Esophagus muscularis mucosa (tissue), 4 donors: ENCODE data around the gene MAN1B1. TPM values are rescaled to one million over a fixed set of nuclear protein-coding genes. Genes with fewer than 3 reads are reported as not detected.

Experiments
- DNase-seq: peaks from one replicate; pipeline ENCODE4 v3.0.0-alpha.2; 2017; ENCODE audit errors: extremely low spot score
- H3K27ac ChIP-seq, 4 donors: fragments of 200-600 bp; sonication (generic); replicated peaks in 1 of 4; 1 replicate in 3 of 4; 2 replicates in 1 of 4; pipeline ENCODE4 v1.5.1; 2016 to 2019; ENCODE audit warnings: mild to moderate bottlenecking in 1 of 4
- H3K27me3 ChIP-seq, 4 donors: fragments of 200-600 bp; sonication (generic); one replicate each; pipeline versions ENCODE4 v1.5.1 to v1.6.0; 2016 to 2019
- H3K36me3 ChIP-seq, 4 donors: fragments of 200-600 bp; sonication (generic); one replicate each; pipeline ENCODE4 v1.5.1; 2016 to 2019
- H3K4me1 ChIP-seq, 4 donors: fragments of 200-600 bp; sonication (generic); one replicate each; pipeline ENCODE4 v1.5.1; 2016 to 2019
- H3K4me3 ChIP-seq, 4 donors: fragments of 200-600 bp; sonication (generic); 1 replicate in 2 of 4; 2 replicates in 2 of 4; pipeline ENCODE4 v1.5.1; 2016 to 2019; ENCODE audit warnings: mild to moderate bottlenecking in 4 of 4, moderate library complexity in 1 of 4
- H3K9me3 ChIP-seq, 4 donors: fragments of 200-600 bp; sonication (generic); 1 replicate in 3 of 4; 2 replicates in 1 of 4; pipeline ENCODE4 v1.5.1; 2016 to 2019
- CTCF ChIP-seq, 3 experiments: fragments of 200-600 bp in 2 of 3; fragments of 450-650 bp in 1 of 3; sonication (generic) in 2 of 3; IDR thresholded peaks; one replicate each; pipeline ENCODE4 v1.5.1; 2017 to 2019; ENCODE audit warnings: antibody characterized with exemption in 3 of 3, mild to moderate bottlenecking in 2 of 3, moderate library complexity in 1 of 3
- EP300 ChIP-seq: sonication (generic); formaldehyde crosslinking; IDR thresholded peaks from one replicate; pipeline ENCODE4 v1.6.1; 2017; ENCODE audit warnings: antibody characterized with exemption
- POLR2A ChIP-seq: fragments of 450-650 bp; IDR thresholded peaks from one replicate; pipeline ENCODE4 v1.6.1; 2017; ENCODE audit warnings: antibody characterized with exemption, moderate library complexity, mild to moderate bottlenecking, low read depth
- POLR2AphosphoS5 ChIP-seq, 2 donors: sonication (generic); formaldehyde crosslinking; IDR thresholded peaks; one replicate each; pipeline ENCODE4 v1.6.1; 2017; ENCODE audit warnings: antibody characterized with exemption in 2 of 2
- WGBS: methylation state at CpG from one replicate; pipeline ENCODE4 v1.1.5; 2018; 5-methylcytosine and 5-hydroxymethylcytosine counted together
- intact Hi-C: fragments of 100-400 bp; cut with DNase I; formaldehyde crosslinking; loops from one replicate; pipeline ENCODE4 v1.15.1; 2023
- total RNA-seq, 4 donors: library from RNA; depleted of rRNA; stranded (reverse); fragments of >200 nt; gene quantifications; one replicate each; pipeline versions ENCODE4 v1.1.0 to v1.2.1, GENCODE V29; 2016

The MAN1B1 gene
- total RNA-seq, 4 donors from 2014 or later: 22.4 to 36.6 (median 27.0) TPM

GRCh38 chr9:137105814-137106661, 19.3 kb downstream of the MAN1B1 start:
- TF ChIP-seq POLR2AphosphoS5 (IDR thresholded peaks at IDR 0.05) (no peak), POLR2A (no peak), EP300 (no peak), CTCF (IDR thresholded peaks at IDR 0.05) (no peak)
- no peak overlapping the region for H3K27ac ChIP-seq
- H3K36me3 ChIP-seq: peaks cover 50 to 100% (median 100%) of the 10 kb centered on the region in 4 donors
- DNase-seq: no peak
- no peak overlapping the region for H3K4me3 ChIP-seq
- no peaks in the 10 kb centered on the region for H3K9me3 ChIP-seq
- intact Hi-C loops: no loop called here
- H3K4me1 ChIP-seq: no peaks in the 10 kb centered on the region
- WGBS: 93% methylated on average over 24 of the region's 31 CpGs
- H3K27me3 ChIP-seq: no peaks in the 10 kb centered on the region

GRCh38 chr9:137106662-137107250, 20.0 kb downstream of the MAN1B1 start:
- WGBS: 92% methylated on average over 20 of the region's 27 CpGs
- intact Hi-C loops: no loop called here
- no peak for TF ChIP-seq EP300
- TF ChIP-seq POLR2A: no peak
- TF ChIP-seq CTCF (IDR thresholded peaks at IDR 0.05): no peak
- TF ChIP-seq POLR2AphosphoS5 (IDR thresholded peaks at IDR 0.05): no peak
- Histone ChIP-seq H3K4me1 (no peaks in the 10 kb centered on the region), H3K4me3 (no peak overlapping the region), H3K9me3 (no peaks in the 10 kb centered on the region), H3K27ac (no peak overlapping the region), H3K36me3 (peaks cover 45 to 100% (median 100%) of the 10 kb centered on the region in 4 donors), H3K27me3 (no peaks in the 10 kb centered on the region)
- no peak for DNase-seq

- WGBS: 93% methylated on average over 9 of the region's 27 CpGs
- Histone ChIP-seq H3K9me3 (no peaks in the 10 kb centered on the region), H3K4me1 (no peaks in the 10 kb centered on the region), H3K27me3 (no peaks in the 10 kb centered on the region), H3K36me3 (peaks cover 42 to 100% (median 100%) of the 10 kb centered on the region in 4 donors), H3K27ac (no peak overlapping the region), H3K4me3 (no peak overlapping the region)
- no peak for TF ChIP-seq POLR2AphosphoS5 (IDR thresholded peaks at IDR 0.05)
- TF ChIP-seq EP300: no peak
- no peak for TF ChIP-seq CTCF (IDR thresholded peaks at IDR 0.05)
- no peak for TF ChIP-seq POLR2A
- intact Hi-C loops: no loop called here
- no peak for DNase-seq
Observed at GRCh38 chr9:137107312-137107921, 20.6 kb downstream of the MAN1B1 start.

- Histone ChIP-seq H3K9me3 (no peaks in the 10 kb centered on the region), H3K4me3 (no peak overlapping the region), H3K4me1 (no peaks in the 10 kb centered on the region), H3K27me3 (no peaks in the 10 kb centered on the region), H3K27ac (no peak overlapping the region), H3K36me3 (peaks cover 39 to 100% (median 100%) of the 10 kb centered on the region in 4 donors)
- intact Hi-C loops: no loop called here
- no peak for DNase-seq
- TF ChIP-seq POLR2A (no peak), EP300 (no peak), CTCF (IDR thresholded peaks at IDR 0.05) (no peak), POLR2AphosphoS5 (IDR thresholded peaks at IDR 0.05) (no peak)
- 91% methylated on average over 6 of the region's 17 CpGs for WGBS
Observed at GRCh38 chr9:137107982-137108381, 21.2 kb downstream of the MAN1B1 start.
